GM12874 (cell line): ENCODE results near the gene COL5A1.

Source experiments
- TF ChIP-seq, protein P1 (sequence below): IDR thresholded peaks from 2 replicates; pipeline ENCODE4 v1.5.1; 2011; ENCODE audit warnings: low read depth, mild to moderate bottlenecking, control low read depth, low read length, moderate library complexity; ENCODE audit not compliant: insufficient read depth

The COL5A1 gene

DNA sequence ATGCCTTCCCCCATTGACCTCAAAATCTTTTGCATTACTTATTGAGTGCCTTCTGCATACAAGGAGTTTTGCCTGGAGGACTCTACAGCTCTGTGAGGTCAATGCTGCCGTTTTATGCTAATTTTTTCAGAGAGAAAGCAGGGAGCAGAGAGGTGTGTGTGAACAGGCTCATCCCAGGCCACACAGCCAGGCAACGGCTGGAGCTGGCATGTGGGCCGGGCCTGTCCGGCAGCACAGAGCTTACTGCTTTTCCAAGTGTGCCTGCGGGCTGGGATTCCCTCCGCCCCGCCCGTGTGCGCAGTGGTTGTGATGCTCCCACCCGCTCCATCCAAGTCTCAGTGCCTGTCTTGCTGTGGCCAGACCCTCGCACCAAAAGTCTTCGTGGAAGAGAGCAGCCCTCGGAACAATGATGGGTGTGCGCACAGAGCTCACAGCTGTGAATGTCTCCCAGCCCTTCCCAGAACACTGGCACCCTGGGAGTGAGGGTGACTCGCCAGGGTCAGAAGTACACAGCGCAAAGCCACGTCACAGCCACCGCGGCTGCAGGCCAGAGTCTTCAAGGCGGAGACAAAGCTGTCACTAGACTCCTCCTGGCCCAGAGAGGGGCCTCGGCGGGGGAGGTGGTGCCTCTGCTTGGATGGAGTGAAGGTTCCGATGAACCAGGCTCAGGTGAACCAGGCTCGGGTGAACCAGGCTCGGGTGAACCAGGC, 82.8 kb downstream of the COL5A1 start:
- TF ChIP-seq, protein P1, sequence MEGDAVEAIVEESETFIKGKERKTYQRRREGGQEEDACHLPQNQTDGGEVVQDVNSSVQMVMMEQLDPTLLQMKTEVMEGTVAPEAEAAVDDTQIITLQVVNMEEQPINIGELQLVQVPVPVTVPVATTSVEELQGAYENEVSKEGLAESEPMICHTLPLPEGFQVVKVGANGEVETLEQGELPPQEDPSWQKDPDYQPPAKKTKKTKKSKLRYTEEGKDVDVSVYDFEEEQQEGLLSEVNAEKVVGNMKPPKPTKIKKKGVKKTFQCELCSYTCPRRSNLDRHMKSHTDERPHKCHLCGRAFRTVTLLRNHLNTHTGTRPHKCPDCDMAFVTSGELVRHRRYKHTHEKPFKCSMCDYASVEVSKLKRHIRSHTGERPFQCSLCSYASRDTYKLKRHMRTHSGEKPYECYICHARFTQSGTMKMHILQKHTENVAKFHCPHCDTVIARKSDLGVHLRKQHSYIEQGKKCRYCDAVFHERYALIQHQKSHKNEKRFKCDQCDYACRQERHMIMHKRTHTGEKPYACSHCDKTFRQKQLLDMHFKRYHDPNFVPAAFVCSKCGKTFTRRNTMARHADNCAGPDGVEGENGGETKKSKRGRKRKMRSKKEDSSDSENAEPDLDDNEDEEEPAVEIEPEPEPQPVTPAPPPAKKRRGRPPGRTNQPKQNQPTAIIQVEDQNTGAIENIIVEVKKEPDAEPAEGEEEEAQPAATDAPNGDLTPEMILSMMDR, result no peak

DNA sequence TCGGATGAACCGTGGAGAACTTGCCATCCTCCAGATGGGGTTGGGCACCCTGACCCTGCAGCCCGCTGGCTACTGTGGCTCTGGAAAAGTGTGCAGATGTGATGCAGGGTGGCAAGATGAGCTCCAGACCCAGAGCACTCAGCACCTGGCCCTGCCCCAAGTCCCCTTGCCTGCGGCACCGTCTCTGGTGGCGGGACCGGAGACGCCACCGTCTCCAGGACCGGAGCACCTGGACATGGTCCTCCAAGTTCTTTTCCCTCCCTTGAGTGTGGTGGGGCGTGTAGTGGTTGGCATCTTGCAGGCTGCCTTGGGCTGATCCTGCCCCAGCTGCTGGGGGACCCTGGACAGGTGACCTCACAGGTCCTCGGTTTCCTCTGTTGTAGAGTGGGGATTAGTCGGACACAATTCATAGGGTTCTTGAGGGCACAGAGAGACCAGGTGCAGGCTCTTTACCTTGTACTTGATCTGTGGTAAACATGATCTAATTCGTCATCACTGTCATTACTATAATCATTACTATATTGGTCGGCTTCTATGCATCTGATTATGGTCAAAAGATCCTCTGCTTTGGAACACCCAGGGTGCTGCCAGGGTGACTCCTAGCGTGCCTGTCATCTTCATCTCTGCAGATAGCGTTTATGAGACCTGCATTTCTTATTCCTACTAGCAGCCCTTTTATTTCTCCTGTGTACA, 83.5 kb downstream of the COL5A1 start:
- TF ChIP-seq, protein P1, result no peak

DNA sequence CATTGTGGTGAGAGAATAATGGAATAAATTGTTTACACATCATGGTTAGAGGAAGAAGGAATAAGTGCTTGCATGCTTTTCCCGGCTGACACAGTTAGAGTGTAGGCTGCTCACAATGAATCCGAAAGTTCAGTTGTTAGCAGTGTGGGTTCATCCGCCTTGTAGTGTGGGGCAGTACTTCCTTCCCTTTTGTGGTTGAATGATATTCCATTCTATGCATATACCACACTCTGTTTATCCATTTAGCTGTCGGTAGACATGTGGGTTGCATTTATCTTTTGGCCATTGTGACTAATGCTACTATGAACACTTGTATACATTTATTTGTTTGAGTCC, 84.0 kb downstream of the COL5A1 start:
- TF ChIP-seq, protein P1, result no peak

DNA sequence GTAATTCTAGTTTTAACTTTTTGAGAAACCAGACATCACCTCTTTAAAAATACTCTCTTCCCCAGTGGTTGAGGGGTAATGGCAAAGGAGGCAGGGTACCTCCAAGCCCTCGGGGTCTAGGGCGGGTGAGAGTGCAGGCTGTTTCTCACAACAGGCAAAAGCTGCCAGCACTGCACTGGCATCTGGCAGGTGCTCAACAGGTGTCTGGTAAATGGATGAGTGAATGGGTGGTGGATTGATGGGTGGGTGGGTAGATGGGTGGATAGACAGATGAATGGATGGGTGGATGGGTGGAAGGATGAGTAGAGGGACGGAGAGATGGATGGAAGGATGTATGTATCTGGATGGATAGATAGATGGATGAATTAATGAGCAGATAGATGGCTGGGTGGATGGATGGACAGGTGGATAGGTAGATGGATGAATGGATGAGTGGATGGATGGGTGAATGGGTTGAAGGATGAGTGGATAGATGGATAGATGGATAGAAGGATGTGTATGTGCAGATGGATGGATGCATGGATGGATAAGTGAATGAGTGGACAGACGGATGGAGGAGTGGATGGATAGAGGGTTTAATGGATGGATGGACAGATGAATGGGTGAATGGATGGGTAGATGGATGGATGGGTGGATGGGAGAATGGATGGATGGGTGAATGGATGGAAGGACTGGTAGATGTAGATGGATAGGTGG, 84.6 kb downstream of the COL5A1 start:
- TF ChIP-seq, protein P1, result no peak

DNA sequence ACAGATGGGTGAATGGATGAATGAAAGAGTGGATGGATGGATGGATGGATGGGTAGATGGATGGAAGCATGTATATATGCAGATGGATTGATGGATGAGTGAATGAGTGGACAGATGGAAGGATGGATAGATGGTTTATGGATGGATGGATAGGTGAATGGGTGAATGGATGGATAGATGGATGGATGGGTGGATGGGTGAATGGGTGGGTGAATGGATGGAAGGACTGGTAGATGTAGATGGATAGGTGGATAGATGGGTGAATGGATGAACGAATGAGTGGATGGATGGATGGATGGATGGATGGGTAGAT, 85.1 kb downstream of the COL5A1 start:
- TF ChIP-seq, protein P1, result no peak

DNA sequence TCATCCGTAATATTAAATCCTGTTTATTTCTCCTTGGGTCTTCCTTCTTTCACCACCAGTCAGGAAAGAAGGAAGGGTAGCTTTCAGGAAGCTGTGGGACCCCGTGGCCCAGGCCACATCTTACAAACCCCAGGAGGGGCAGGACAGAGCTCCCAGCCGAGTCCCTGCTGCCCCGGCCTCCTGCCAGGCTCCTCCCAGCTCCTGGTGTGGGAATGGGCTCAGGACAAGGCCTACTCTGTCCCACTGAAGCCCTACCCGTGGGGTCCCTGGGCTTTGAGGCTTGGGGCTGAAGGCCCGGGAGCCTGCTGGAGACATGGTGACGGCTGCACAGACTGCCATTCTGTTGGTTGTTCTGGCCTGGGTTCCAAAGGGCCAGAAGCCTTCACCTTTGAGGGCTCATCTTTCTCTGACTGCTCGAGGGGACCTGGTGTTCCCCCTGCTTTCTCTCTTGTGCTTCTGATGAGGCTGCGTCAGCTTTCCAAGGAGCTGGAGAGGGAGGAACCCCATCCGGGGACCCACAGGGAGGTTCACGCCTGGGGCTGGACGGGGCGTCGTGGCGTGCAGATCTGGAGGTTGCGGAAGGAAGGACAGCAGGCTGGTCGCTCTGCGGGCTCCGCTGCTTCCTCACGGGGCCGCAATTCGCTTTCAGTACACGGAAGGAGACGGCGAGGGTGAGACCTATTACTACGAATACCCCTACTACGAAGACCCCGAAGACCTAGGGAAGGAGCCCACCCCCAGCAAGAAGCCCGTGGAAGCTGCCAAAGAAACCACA, 86.6 kb downstream of the COL5A1 start:
- TF ChIP-seq, protein P1, result no peak
